Neutrophil (primary cell): Measurements from ENCODE around the gene FALEC.

Experiments
- H3K27ac ChIP-seq: fragments of 200-600 bp; sonication (generic); 2 replicates; pipeline ENCODE4 v1.5.1; 2016; ENCODE audit warnings: mild to moderate bottlenecking, moderate library complexity
- H3K27me3 ChIP-seq: fragments of 200-600 bp; sonication (generic); 2 replicates; pipeline ENCODE4 v1.6.0; 2016; ENCODE audit warnings: mild to moderate bottlenecking
- H3K36me3 ChIP-seq: fragments of 200-600 bp; sonication (generic); 2 replicates; pipeline ENCODE4 v1.5.1; 2017
- H3K4me1 ChIP-seq, 2 experiments: fragments of 200-600 bp in 1 of 2; sonication (generic) in 1 of 2; 1 replicate in 1 of 2; 2 replicates in 1 of 2; pipeline versions ENCODE4 v1.5.1 to v1.6.1; 2013 to 2016; ENCODE audit warnings: low read depth in 1 of 2, low read length in 1 of 2, mild to moderate bottlenecking in 1 of 2, moderate library complexity in 1 of 2; ENCODE audit not compliant: control insufficient read depth in 1 of 2, insufficient read depth in 1 of 2
- H3K4me3 ChIP-seq, 2 experiments: fragments of 200-600 bp in 1 of 2; sonication (generic) in 1 of 2; 1 replicate in 1 of 2; 2 replicates in 1 of 2; pipeline ENCODE4 v1.5.1; 2013 to 2016; ENCODE audit warnings: low read depth in 1 of 2, low read length in 1 of 2, mild to moderate bottlenecking in 1 of 2, moderate library complexity in 1 of 2
- H3K9me3 ChIP-seq: fragments of 200-600 bp; sonication (generic); 2 replicates; pipeline ENCODE4 v1.5.1; 2016
- CTCF ChIP-seq: fragments of 200-600 bp; sonication (generic); IDR thresholded peaks from 2 replicates; pipeline ENCODE4 v1.5.1; 2016; ENCODE audit warnings: antibody characterized with exemption

Gene FALEC

GRCh38 chr1:150498342-150498741 lies 17.2 kb upstream of the FALEC start:
- Histone ChIP-seq H3K27me3 (no peaks in the 10 kb centered on the region), H3K4me3 (no peak overlapping the region), H3K9me3 (no peaks in the 10 kb centered on the region), H3K36me3 (peaks cover 65% of the 10 kb centered on the region), H3K27ac (no peak overlapping the region), H3K4me1 (no peaks in the 10 kb centered on the region)
- TF ChIP-seq CTCF: no peak

- no peak for TF ChIP-seq CTCF
- Histone ChIP-seq H3K36me3 (peaks cover 55% of the 10 kb centered on the region), H3K9me3 (no peaks in the 10 kb centered on the region), H3K27ac (no peak overlapping the region), H3K4me1 (no peaks in the 10 kb centered on the region), H3K27me3 (no peaks in the 10 kb centered on the region), H3K4me3 (no peak overlapping the region)
These were observed 10.1 kb upstream of the FALEC start for GRCh38 chr1:150505431-150505830.

- Histone ChIP-seq H3K27me3 (no peaks in the 10 kb centered on the region), H3K27ac (no peak within 1 kb of the TSS), H3K4me3 (no peak within 1 kb of the TSS), H3K9me3 (no peaks in the 10 kb centered on the region), H3K36me3 (peaks cover 44% of the 10 kb centered on the region), H3K4me1 (no peaks in the 10 kb centered on the region)
- no peak for TF ChIP-seq CTCF
These were observed 7.4 kb upstream of the FALEC start, which contains the start of gene ECM1 for GRCh38 chr1:150507912-150508864. Gene ECM1, plus strand, starts transcription at chr1:150508109. Its CDS starts 101 bp downstream, at chr1:150508210.

DNA sequence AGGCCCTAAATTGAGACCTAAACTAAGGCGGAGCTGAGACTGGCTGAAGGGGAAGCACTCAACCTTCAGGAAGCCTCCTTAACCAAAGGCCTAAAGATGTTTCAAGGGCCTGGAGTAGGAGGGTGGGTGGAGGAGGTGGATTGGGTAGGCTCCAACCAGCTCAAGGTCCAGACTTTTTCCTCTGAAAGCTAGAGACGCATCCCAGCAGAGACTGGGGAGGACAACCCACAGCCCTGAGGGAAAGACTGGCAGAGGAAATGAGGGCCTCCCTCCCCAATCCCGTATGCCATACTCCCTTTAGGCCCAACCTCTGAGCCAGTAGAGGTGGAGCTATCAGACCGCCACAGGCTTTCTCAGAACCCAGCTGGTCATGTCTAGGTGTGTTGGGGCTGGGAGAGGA lies 6.6 kb upstream of the FALEC start:
- peaks cover 42% of the 10 kb centered on the region for H3K36me3 ChIP-seq
- no peak overlapping the region for H3K4me3 ChIP-seq
- H3K9me3 ChIP-seq: no peaks in the 10 kb centered on the region
- no peaks in the 10 kb centered on the region for H3K27me3 ChIP-seq
- no peak overlapping the region for H3K27ac ChIP-seq
- H3K4me1 ChIP-seq: no peaks in the 10 kb centered on the region
- TF ChIP-seq CTCF: no peak

- H3K4me3 ChIP-seq: no peak overlapping the region
- H3K27ac ChIP-seq: no peak overlapping the region
- H3K9me3 ChIP-seq: no peaks in the 10 kb centered on the region
- no peak for TF ChIP-seq CTCF
- H3K4me1 ChIP-seq: peaks cover 15 to 16% of the 10 kb centered on the region in 2 experiments
- H3K27me3 ChIP-seq: peaks cover 9% of the 10 kb centered on the region
- H3K36me3 ChIP-seq: peaks cover 16% of the 10 kb centered on the region
These were observed 4.0 kb upstream of the FALEC start for GRCh38 chr1:150511551-150511950.
